Measurements from ENCODE around the gene PKLR. TPM values are rescaled to one million over a fixed set of nuclear protein-coding genes. Genes with fewer than 3 reads are reported as not detected.

The PKLR gene
- total RNA-seq, 1 donor from 2014 or later: 0.20 TPM

DNA sequence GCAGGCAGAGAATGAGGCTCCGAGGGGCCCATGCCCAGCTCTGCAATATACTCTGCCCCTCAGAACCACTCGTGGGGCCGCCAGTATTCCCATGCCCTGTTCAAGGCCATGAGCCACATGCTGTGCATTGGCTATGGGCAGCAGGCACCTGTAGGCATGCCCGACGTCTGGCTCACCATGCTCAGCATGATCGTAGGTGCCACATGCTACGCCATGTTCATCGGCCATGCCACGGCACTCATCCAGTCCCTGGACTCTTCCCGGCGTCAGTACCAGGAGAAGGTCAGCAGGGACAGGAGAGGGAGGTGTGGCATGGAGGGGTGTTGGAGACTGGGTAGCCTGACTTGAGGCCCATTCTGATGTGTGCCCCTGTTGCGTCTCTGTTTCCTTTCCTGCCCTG is 16.8 kb downstream of the PKLR start:
- DNase-seq: no peak

DNA sequence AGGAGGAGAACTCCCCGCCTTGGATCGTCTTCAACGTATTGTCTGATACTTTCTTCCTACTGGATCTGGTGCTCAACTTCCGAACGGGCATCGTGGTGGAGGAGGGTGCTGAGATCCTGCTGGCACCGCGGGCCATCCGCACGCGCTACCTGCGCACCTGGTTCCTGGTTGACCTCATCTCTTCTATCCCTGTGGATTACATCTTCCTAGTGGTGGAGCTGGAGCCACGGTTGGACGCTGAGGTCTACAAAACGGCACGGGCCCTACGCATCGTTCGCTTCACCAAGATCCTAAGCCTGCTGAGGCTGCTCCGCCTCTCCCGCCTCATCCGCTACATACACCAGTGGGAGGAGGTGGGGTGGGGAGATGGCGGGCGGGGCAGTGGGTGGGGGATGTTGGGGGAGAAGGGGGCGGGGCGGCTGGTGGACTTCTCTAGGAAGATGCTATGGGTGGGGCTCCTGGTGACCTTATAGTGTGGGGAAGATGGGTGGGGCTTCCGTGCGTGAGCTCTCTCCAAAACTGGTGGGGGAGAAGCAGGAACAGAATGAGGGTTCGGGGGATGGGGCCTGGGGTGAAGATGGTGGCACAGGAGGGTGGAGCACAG is 18.6 kb downstream of the PKLR start:
- DNase-seq: no peak

DNA sequence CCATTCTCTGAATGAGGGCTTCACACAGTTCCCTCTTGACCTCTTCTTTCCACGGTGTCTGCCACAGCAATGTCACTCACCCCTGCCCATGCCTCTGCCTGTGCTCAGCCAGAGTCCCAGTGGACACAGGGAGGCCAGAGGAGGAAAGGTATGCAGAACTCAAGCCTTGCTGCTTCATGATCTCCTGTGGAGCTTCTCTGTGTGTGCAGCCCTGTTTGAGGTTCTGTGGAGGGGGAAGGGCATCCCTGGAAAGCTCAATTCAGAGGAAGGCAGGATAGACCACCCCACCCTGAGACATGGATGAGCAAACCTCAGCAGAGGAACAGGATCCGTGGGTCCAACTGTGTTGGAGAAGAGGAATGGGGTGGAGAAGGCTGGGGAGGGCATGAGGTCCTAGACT is 22.0 kb downstream of the PKLR start:
- DNase-seq: no peak

DNA sequence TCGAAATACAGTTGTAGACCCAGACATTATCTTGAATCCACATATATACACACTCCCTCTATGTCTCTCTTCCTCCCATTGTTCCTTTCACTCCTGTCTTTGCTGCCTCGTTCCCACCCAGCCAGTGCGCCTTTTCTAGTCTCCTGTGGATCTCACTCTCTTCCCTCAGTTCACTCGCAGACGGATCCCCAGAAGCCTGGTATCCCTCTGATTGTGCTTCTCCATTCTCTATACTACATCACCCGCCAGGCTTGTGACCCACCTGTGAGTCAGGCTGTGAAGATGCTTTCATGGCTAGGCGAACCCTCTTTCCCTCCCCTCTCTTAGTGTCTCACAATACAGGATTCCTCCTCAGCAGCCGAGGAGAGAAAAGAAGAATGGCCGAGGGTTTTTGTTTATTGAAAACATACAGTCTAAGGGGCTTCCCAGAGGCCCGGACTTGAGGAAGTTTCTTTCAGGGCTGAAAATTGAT is 22.5 kb downstream of the PKLR start:
- DNase-seq: no peak

DNA sequence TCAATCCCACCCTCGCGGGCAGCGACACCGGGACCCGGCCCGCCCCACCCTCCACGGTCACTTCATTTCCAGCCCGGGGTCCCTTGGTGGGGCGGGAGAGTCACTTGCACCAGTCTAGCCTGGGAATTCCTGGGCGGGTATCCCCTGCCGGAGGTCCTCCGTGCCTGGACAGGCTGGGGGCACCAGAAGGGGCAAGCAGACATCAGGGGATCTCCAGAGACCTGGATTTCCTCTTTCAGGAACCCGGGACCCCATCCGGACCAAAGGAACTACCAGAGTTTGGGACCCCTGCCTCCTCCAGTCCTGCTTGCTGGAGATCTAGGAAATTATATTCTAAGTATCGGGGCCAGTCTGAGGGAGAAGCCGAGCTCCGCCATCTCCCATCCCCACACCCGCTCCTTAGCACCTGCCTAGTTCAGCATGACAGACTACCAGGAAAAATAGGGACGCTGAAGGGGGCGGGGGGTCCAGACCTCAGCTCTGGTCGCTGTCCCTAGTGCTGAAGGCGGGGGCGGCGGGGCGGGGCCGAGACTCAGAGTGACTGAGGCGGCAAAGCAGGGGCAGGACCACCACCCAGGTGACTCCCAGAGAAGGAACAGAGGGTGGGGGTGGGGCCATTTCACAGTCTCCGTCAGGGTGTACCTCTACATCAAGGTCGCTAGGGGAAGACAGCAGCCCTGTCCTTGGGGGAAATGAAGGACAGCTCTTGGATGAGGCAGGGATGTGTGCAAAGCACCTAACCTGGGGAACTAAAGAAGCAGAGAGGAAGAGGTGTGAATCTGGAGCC is 23.1 kb downstream of the PKLR start:
- DNase-seq: no peak

DNA sequence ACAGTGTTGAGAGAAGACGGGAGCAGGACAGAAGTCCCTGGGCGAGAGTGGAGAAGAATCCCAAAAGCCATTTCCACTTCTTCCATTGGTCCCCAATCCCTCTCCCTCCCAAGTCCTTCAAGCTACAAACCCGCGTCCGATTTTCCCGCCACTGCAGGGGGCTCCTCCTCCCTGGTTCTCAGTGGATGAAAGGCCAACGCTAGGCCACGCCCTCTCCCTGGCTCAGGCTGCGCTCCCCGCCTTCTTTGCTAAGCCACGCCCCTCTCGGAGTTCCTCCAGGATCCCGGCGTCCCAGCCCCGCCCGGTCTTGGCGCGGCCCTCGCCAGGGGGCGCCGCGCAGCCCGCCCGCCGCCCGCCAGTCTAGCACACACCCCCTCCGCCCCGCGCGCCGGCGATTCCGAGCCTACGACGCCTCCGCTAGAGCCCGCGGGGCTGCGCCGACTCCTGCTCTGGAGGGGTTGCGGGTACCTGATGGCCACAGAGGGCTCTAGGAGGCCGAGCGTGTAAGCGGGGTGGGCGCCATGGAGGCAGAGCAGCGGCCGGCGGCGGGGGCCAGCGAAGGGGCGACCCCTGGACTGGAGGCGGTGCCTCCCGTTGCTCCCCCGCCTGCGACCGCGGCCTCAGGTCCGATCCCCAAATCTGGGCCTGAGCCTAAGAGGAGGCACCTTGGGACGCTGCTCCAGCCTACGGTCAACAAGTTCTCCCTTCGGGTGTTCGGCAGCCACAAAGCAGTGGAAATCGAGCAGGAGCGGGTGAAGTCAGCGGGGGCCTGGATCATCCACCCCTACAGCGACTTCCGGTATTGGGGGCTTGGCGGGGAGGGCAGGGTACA is 24.0 kb downstream of the PKLR start, which contains the start of gene HCN3:
Gene HCN3 (plus strand): TSS at position 394 of the 832 bp plus-strand sequence. CDS start 128 bp downstream, at position 522.
- DNase-seq: peak; percentile 97

DNA sequence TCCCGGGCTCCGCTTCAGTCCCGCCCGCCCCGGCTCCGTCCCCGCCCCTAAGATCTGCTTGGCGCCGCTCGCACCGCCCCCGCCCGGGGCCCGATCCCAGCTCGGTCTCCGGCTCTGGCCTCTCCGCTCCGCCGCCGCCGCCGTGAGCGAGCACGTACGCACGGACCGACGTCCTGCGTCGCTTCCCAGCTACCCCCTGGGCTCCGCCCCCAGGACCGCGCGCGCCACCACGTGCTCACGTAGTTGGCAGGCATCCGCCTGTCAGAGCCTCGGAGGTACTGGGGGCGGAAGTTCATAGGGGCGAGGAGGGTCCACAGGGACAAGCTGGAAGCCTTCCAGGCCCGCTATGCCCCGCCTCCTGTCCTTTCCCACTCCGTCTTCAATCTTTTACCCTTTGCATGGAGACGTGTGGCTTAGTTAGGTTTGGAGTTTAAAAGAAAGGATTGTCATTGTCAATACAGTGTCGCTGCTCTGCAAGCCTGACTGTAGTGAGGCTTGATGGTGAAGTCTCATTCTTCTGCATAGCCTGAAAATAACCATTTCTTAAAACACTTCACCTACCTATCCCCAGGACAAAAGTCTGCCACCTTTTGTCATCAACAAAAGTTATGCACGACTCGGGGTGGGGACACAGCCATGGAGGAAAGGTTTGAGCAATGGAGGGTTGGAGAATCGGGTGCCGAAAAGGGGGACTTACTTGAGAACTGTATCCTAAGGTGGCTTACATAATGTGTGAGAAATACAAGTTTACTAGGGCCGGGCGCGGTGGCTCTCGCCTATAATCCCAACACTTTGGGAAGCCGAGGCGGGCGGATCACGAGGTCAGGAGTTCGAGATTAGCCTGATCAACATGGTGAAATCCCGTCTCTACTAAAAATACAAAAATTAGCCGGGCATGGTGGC is 27.6 kb downstream of the PKLR start, which contains the start of gene CLK2:
Gene CLK2 (minus strand): TSS at position 162 of the 903 bp plus-strand sequence. CDS start 2,527 bp downstream, outside the sequence.
- DNase-seq: peak; percentile 92

DNA sequence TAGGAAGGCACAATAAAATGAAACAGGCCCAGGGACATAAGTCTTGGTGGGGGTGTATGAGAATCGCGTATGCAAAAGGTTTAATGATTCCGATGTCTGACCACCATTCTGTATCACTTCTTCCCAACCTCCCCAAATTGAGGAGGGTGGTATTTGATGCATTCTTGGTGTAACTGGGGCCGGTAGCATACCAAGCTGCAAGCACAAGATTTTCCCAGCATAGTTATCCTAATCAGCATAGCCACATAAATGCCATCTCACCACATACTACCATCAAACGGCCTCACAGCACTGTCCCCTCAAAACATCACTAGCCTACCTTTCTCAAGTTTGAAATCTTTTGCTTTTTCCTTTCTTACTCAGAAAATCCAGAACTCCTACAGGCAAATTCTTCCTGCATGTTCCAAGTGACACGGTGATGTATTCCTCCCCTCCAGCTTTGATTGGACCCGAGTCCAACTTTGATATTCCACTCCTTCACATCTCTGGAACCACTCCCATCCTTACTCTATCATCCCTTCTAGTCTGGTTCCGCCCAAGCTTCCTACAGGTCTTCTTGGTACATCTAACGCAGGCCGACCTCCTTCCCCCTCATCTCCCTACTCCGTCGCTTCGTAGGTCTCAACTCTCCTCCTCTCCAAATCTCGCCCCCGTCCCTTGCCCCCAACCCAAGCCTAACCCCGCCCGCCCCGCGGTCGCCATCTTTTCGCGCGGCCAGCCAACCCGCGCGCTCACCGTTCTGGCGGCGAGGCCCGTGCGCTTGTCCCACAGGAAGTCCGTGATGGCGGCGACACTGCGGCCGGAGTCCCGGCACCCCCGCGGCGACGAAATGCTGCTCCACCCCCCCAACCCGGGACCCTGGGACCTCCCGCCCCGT is 28.5 kb downstream of the PKLR start:
- peak; percentile 59 for DNase-seq

DNA sequence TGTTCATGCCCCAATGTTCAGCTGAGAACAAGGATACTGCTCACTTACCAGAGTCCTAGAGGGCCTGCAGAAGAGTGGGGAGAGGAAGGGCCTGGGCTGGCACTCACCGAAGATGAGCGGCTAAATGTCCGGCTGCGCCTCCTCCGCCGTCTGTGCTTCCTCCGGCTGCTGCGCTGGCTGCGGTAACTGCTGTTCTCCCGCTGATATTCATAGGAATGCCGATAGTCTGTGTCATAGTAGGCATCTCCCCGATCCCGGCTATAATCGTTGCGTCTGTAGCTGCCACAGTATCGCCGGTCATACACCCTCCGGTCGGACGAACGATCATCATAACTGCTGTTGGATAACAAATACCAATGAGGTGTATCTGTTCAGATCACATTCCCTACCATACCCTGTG is 31.9 kb downstream of the PKLR start:
- DNase-seq: no peak

DNA sequence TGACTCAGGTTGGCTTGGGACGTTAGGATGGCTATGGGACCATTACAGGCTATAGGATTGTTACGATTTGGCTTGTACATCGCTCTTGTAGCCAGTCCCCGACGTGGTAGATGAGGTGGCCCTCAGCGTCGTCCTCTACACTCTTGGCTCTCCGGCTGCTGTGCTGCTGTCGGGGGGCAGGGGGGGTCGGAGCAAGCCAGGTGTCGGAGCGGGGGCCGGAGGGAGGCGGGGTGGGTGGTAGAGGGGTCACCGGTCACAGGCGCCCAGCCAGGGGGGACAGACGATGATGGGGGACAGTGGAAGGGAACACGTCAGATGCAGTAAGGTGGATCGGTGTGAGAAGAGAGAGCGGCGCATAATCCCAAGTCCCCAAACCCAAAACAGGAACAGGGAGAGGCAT is 32.6 kb downstream of the PKLR start:
- DNase-seq: no peak

DNA sequence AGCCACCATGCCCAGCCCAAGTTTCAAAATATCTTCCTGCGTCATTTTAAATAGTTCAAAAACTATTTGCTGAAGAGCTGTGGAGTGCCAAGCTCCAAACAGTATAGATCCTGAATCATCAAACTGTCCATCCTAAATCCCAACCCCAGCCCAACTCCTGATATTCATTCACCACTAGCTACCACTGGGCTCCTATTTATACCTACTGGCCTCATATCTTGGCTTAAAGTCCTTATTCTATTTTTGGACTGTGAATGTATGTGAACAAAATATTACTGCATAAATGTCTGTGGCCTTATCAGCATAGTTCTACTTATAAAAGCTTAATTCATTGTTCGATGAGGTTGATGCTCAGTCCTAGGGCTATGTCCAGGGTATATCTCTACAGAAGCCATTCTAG is 33.9 kb downstream of the PKLR start:
- no peak for DNase-seq

DNA sequence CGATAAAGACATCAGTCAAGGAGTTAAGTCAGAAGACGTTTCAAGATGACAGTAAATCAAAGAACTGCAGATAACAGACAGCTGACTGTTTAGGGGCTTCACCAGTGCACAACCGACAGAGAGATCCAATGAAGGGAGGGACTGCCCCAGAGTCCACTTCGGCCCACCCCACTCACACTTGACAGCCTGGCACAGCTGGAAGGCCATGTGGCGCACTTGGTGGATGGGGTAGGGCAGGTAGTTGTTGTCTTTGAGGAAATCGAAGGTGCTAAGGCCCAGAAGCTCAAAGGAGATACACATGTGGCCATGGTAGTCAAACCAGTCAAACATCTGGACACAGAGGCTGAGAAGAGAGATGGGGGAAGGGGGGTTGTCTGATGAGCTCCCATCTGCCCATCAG is 34.7 kb downstream of the PKLR start:
- no peak for DNase-seq

DNA sequence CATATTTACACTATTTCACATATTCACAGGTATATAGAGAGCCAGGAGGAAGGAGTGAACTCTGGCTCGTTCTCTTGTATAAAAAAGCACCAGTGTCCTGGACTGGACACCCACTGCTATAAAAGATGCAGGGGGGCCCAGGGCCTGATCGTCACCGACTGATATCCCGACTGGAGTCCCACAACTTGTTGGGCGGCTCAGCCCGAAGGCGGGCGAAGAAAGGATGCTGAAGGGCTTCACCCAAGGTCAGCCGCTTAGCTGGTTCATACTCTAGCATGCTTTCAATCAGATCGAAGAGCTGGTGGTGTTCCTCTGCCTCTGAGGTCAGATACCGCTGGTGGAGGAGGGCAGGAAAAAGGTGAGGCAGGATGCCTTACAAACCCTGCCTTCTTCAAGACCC is 38.2 kb downstream of the PKLR start:
- DNase-seq: no peak

DNA sequence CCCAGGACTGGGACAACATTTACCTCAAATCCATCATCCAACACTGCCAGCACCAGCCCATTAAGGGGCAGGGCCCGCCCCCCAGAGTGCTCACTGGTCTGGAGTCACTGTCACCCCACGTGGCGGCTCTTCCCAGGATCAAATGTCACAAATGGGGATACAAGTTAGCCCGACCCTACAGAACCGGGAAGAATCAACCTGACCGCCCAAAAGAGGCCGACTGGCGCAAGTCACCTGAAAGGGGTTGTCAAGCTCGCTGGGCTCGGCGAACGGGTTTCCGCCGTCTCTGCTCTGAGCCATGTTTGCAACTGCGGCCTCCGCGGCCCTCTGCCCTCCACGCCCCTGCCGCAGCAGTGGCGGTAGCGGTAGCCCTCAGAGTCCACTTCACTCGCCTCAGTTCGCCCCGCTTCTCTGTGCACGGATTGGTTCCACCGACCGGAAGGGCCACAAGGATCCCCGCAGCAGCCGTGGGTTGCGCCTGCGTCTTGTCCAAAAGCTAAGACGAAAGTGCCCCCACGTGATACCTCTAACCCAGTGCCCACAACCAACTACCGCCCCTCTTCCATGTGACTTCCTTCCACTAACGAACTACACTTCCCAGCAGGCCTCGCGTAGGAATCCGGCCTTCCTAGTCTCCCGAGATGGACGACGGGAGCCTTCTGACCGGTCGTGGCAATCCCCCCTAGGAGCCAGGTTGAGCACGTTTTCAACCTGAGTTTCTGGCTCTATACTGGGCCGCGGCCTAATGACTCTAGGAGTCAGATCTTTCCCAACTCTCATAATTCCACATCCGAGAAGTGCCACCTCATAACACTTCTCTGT is 39.2 kb downstream of the PKLR start, which contains the start of gene SCAMP3:
Gene SCAMP3 (minus strand): TSS at position 509 of the 822 bp plus-strand sequence. CDS start 209 bp downstream, at position 300.
- DNase-seq: peak; percentile 98

DNA sequence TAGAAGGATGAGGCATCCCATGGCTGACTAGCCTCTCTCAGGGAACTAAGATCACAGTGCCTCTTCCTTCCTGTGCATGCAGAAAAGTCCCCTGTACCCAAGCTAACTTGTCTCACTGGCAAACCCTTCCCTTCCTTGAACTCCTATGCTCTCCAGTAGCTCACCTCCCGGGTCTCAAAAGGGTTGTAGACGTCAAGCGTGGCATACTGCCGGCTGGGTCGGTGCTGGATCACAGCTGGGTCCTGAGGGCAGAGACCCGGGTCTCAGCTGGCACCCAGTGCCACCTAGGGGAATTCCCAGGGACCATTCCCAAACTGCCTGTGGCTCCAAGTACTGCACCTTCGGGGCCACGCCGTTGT is 39.8 kb downstream of the PKLR start:
- DNase-seq: no peak

DNA sequence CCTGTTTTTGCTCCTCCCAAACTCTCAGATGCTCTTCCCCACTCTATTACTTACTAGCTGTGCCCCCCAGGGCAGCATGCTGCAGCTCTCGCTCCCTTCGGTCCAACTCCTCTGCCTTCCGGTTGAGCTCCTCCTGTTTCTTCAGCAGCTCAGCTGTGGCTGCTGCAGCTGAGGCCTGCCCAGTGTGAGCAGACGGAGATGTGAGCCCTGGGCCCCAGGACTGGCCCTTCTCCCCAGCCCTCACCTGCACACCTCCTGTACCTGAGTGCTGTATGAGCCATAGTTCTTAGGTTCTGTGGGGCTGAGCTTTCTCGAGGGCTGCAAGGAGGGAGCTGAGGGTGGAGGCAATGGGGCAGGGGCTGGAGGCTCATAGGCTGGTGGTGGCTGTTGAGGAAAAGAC is 41.0 kb downstream of the PKLR start:
- DNase-seq: no peak

DNA sequence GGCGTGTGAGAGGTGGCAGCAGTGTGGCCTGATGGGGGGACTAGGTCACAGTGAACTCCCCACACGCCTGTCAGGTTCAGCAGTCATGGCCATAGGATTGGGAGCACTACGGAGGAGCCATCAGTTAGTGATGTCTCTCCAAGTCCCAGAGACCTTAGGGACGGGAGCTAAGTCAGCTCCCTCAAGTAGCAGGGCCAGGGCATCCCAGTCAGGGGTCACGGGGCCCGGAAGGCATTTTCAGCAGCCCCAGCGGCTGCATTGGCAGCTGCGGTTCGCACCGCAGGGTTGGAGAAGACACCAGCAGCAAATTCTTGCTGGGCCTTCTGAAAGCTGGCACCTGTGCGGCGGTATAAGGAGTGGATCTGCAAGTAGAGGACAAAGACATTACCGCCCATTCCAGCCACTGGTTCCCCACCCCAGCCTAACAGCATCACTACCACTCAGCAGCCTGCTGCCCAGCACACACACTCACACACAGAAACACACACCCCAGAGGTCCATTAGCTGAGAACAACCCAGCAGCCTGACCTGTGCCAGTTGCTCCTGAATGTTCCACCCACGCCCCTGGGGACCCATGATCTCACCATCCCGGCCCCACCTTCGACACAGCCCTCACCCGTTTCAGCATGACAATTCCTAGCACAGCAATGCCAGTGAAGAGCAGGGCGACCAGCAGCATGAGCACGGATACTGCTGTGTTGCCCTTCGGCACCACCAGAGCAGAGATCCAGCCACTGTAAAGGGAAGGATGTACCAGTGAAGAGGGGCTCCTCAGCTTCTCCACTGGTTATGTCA is 45.0 kb downstream of the PKLR start:
- DNase-seq: no peak

DNA sequence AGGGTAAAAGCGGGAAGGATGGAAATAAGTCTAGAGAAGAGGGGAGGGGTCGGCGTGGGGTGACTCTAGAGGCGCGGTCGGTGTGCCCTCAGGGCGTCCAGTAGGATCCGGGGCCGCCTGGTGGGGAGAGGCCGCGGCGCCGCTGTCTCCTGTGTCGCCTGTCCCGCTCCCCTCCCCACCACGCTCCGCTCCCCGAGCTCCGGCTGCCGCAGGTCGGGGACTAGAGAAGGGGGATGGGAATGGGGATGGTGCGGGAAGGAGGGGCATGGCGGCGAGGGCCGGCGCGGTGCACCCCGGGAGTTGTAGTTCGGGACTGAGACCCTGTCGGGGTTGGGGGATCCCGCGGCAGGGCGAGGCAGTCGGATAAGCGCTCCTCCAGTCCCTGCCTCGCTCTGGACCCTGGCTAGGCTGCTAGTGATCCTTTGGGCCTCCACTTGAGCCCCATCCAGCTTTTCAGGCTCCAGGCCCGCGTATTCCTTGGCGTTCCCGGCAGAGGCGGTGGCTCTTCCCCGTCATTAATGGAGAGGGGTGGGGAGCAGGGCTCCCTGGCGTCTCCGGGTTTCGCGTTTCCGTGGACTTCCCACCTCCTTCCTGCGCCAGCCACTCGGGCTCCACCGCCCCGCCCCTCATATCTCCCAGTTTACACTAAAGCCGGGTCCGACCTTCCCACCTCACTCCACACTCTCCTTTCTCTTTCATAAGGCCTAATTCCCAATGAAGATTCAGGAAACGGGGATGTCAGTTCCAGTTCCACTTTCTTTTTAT is 45.8 kb downstream of the PKLR start, which contains the start of gene ENTREP3:
Gene ENTREP3 (minus strand): TSS at position 241 of the 765 bp plus-strand sequence. CDS start 606 bp downstream, outside the sequence.
- peak; percentile 86 for DNase-seq

All from skin of body (tissue), 2 donors.